BE2C (cell line): ENCODE measurements around the gene PSMA7. TPM values are rescaled to one million over a fixed set of nuclear protein-coding genes. Genes with fewer than 3 reads are reported as not detected.

Experiments
- DNase-seq: peaks from one replicate; pipeline ENCODE4 v3.0.0-alpha.2; 2020
- H3K27me3 ChIP-seq: fragments of 250-450 bp; sonication (Bioruptor Pico); 2 replicates; pipeline ENCODE4 v1.5.1; 2020; ENCODE audit warnings: mild to moderate bottlenecking
- H3K36me3 ChIP-seq: fragments of 250-450 bp; sonication (Bioruptor Pico); 2 replicates; pipeline ENCODE4 v1.5.1; 2020; ENCODE audit warnings: mild to moderate bottlenecking
- H3K4me1 ChIP-seq: fragments of 250-450 bp; sonication (Bioruptor Pico); 2 replicates; pipeline ENCODE4 v1.5.1; 2020
- H3K4me3 ChIP-seq: 2 replicates; pipeline ENCODE4 v1.5.1; 2011; ENCODE audit warnings: low read depth, low read length
- H3K9me3 ChIP-seq: fragments of 250-450 bp; sonication (Bioruptor Pico); 2 replicates; pipeline ENCODE4 v1.5.1; 2020
- polyA plus RNA-seq: library from polyadenylated mRNA; unstranded; fragments of >200 nt; gene quantifications from one replicate; pipeline ENCODE4 v1.2.1, GENCODE V29; 2012; ENCODE audit warnings: low read depth, missing spikeins; ENCODE audit not compliant: insufficient read length, insufficient read depth
- TF ChIP-seq, protein P1 (sequence below): IDR thresholded peaks from 2 replicates; pipeline ENCODE4 v1.5.1; 2012; ENCODE audit warnings: mild to moderate bottlenecking, low read depth, low read length

PSMA7 gene
- 626 TPM for polyA plus RNA-seq

DNA sequence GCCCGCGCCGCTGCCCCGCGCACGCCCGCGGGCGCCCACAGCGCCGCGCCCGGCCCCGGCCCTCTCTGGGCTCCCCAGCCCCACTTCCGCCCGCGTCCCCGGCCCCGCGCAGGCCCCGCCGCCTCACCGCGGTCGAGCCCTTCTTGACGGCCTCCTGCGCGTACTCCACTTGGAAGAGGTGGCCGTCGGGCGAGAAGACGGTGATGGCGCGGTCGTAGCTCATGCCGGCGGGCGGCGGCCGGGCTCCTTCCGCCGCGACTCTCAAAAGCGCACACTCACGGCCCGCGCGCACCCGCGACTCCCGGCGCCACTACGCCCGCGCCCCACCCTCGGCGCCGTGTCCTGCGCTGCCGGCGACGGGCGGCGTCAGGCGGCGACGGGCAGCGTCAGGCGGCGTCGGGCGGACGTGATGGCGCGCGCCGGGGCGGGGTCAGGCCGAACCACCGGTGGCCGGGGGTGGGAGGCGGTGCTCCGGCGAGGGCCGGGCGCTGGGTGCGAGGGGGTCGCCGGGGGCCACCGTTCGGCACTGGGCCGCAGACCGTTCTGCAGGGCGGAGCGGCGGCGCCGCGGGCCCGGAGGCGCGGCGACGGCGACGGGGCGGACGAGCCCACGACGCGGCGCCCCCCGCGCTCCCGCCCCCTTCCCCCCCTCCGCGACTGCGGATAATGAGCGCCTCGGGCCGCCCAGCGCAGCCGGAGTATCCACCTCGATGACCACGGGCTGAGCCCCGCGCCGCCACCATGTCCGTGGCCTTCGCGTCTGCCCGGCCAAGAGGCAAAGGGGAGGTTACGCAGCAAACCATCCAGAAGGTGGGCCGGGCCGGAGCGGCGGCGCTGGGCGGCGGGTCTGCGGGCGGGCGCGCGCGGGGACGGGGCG lies at the start of gene PSMA7, which contains the start of gene SS18L1:
Gene PSMA7, minus strand, starts transcription at position 314 of the 876 bp plus-strand sequence. Its CDS starts 91 bp downstream, at position 223.
Gene SS18L1, plus strand, starts transcription at position 689 of the 876 bp plus-strand sequence. Its CDS starts 52 bp downstream, at position 741.
- peaks cover 55% of the 10 kb centered on the region for H3K36me3 ChIP-seq
- TF ChIP-seq, protein P1, sequence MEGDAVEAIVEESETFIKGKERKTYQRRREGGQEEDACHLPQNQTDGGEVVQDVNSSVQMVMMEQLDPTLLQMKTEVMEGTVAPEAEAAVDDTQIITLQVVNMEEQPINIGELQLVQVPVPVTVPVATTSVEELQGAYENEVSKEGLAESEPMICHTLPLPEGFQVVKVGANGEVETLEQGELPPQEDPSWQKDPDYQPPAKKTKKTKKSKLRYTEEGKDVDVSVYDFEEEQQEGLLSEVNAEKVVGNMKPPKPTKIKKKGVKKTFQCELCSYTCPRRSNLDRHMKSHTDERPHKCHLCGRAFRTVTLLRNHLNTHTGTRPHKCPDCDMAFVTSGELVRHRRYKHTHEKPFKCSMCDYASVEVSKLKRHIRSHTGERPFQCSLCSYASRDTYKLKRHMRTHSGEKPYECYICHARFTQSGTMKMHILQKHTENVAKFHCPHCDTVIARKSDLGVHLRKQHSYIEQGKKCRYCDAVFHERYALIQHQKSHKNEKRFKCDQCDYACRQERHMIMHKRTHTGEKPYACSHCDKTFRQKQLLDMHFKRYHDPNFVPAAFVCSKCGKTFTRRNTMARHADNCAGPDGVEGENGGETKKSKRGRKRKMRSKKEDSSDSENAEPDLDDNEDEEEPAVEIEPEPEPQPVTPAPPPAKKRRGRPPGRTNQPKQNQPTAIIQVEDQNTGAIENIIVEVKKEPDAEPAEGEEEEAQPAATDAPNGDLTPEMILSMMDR = no peak
- H3K4me3 ChIP-seq = peak within 1 kb of the TSS; percentile 91
- H3K4me1 ChIP-seq = peaks cover 18% of the 10 kb centered on the region
- DNase-seq = peak; percentile 90
- H3K9me3 ChIP-seq = no peaks in the 10 kb centered on the region
- H3K27me3 ChIP-seq = no peaks in the 10 kb centered on the region; the same call in 1 of the 2 replicates

DNA sequence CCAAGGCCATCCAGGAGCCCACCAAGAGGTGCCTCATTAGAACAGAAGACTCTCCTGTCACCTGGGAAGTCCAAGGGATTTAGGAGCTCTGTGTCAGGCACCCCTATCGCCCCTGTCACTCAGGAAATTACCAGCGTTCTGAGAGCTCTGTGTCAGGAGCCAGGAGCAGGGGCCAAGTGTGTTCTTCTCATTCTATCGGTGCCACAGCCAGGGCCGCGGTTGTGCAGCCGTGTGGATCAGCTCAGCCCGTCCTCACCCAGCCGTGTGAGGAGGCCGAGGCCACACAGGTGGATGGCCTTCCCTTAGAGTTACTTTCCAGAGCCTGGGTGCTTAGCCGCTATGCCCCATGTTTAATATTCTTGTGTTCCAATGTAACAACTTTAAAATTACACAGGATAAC lies 49.4 kb upstream of the PSMA7 start:
- no peak for DNase-seq
- H3K36me3 ChIP-seq = peaks cover 34% of the 10 kb centered on the region

DNA sequence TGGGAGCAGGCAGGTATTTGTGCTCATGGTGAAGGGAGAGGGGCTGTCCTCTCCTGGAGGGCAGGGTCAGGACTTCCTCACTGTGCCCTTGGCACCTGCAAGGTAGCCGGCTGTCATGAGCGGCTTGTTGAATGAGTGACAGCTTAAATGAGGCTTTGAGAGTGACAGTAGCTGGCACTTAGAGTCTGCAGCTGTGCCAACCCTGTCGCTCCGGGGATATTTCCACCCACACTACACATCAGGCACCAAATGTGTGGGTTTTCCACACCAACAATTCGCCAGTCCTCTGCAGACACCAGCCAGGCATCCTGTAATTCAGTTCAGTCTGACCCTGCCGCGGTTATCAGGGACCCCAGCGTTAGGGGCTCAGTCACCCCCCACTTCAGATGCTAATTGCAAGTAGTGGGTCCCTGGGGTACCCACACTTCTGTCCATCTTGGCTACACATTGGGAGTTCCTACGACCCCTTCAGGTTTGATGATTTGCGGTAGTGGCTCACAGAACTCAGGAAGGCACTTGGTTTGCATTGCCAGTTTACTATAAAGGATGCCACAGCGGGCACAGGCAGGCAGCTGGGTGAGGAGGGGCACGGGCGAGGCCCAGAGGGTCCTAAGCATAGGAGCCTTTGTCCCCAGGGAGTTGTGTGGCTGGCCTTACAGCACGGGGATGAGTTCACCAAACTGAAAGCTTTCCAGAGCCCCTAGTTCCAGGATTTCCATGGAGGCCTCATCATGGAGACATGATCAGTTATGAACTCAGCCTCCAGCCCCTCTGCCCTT lies 48.8 kb upstream of the PSMA7 start:
- H3K4me3 ChIP-seq = no peak overlapping the region
- H3K36me3 ChIP-seq = peaks cover 27% of the 10 kb centered on the region
- no peak for DNase-seq
- H3K27me3 ChIP-seq = no peaks in the 10 kb centered on the region
- no peaks in the 10 kb centered on the region for H3K9me3 ChIP-seq
- TF ChIP-seq, protein P1 = no peak
- H3K4me1 ChIP-seq = no peaks in the 10 kb centered on the region

More for the DNA sequence above, 49.4 kb upstream of the PSMA7 start:
- TF ChIP-seq, protein P1 = no peak
- H3K9me3 ChIP-seq = no peaks in the 10 kb centered on the region
- H3K4me3 ChIP-seq = no peak overlapping the region
- no peaks in the 10 kb centered on the region for H3K27me3 ChIP-seq
- no peaks in the 10 kb centered on the region for H3K4me1 ChIP-seq

DNA sequence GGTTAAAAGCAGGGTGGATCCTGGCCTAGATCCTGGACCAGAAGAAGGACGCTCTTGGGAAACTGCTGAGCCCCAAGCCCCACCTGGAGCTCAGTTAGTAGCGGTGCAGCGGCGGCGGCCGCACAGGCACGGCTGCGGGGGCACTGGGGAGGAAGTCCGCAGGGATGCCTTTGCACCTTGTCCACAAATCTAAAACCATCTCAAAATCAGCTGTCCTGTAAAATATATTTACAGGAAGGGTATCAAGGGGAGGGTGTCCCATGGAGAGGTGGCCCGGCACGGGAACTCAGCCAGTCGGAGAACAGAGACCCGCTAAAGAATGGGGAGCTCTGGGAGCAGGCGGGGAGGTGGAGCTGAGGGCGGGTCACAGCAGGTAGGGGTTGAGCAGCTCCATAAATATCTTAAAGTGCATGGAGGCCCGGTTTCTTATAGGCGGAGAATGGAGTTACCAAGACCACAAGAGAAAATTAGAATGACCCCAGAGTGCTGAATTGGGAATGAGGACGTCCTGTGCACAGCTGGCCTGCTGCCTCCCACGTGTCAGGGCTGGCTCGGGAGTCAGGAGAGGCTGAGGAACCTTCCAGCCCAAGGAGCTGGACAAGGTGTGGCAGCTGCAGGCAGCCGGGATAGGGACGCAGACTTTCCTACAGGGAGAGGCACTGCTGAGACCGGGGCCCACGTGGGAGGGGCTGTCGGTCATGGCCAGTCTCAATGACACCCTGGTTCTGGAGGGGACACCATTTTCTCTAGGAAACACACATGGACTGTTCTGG lies 47.6 kb upstream of the PSMA7 start:
- Histone ChIP-seq H3K36me3 (peaks cover 22% of the 10 kb centered on the region), H3K9me3 (no peaks in the 10 kb centered on the region), H3K4me1 (no peaks in the 10 kb centered on the region), H3K27me3 (no peaks in the 10 kb centered on the region), H3K4me3 (no peak overlapping the region)
- TF ChIP-seq, protein P1 = no peak
- no peak for DNase-seq

DNA sequence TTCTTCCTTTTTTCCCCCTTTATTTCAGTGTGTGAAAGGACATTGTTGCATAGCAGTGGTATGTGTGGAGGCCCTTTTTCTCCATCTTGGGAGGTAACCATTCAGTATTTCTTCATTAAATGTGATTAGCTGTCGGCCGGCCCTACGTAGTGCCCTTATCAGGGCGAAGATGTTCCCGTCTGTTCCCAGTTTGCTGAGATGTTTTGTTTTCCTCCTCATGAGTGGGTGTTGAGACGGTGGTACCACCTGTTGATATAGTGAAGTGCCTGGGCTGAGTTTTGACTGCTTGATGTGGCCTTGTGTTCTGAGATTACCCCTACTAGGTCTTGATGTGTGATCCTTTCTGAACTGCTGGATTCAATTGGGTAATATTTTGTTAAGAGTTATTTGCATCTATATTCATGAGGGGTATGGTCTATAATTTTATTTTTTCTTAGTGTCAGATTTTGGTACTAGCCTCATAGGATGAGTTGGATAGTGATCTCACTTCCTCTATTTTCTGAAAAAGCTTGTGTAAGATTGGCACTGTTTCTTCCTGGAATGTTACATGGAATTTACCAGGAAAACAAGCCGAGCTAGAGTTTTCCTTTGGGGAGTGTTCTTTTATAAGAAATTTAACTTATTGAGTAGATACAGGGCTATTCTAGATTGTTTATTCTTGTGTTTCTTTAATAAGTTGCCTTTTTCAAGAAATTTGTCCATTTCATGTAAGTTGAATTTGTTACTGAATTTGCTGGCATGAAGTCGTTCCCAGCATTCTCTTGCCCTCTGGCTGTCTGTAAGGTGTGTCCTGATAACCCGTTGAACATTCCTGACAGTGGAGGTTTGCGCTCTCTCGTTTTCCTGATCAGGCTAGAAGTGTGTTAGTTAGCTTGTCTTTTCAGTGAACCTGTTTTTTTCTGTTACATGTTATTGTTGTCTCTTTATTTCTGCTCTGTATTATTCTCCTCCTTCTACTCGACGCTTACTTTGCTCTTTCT lies 44.0 kb upstream of the PSMA7 start:
- H3K27me3 ChIP-seq = no peaks in the 10 kb centered on the region
- no peak for DNase-seq
- peaks cover 15% of the 10 kb centered on the region; the same call in 1 of the 2 replicates for H3K36me3 ChIP-seq
- no peak overlapping the region for H3K4me3 ChIP-seq
- H3K9me3 ChIP-seq = no peaks in the 10 kb centered on the region
- no peaks in the 10 kb centered on the region; the same call in 1 of the 2 replicates for H3K4me1 ChIP-seq
- TF ChIP-seq, protein P1 = no peak
